Gastrocnemius medialis (tissue), 4 donors: ENCODE measurements around the gene SAA2.

Experiments
- CTCF ChIP-seq, 5 experiments: fragments of 450-650 bp in 3 of 5; fragments of 200-600 bp in 2 of 5; sonication (generic) in 2 of 5; IDR thresholded peaks in 4 of 5; conservative IDR thresholded peaks in 1 of 5; 1 replicate in 4 of 5; 2 replicates in 1 of 5; pipeline ENCODE4 v1.5.1; 2016 to 2019; ENCODE audit warnings: antibody characterized with exemption in 5 of 5, mild to moderate bottlenecking in 3 of 5, moderate library complexity in 3 of 5
- POLR2A ChIP-seq, 2 donors: fragments of 450-650 bp; IDR thresholded peaks; one replicate each; pipeline ENCODE4 v1.6.1; 2017; ENCODE audit warnings: antibody characterized with exemption in 2 of 2, mild to moderate bottlenecking in 2 of 2, moderate library complexity in 2 of 2

DNA sequence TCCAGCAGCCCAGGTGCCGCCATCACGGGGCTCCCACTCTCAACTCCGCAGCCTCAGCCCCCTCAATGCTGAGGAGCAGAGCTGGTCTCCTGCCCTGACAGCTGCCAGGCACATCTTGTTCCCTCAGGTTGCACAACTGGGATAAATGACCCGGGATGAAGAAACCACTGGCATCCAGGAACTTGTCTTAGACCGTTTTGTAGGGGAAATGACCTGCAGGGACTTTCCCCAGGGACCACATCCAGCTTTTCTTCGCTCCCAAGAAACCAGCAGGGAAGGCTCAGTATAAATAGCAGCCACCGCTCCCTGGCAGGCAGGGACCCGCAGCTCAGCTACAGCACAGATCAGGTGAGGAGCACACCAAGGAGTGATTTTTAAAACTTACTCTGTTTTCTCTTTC is 17.5 kb upstream of the SAA2 start, which contains the start of gene SAA1:
- TF ChIP-seq CTCF (IDR thresholded peaks at IDR 0.05 in 4 of 5, conservative IDR thresholded peaks at IDR 0.05 in 1 of 5) (no peak), POLR2A (IDR thresholded peaks at IDR 0.05) (no peak)
